ENCODE measurements around the gene CCNYL1. TPM values are rescaled to one million over a fixed set of nuclear protein-coding genes. Genes with fewer than 3 reads are reported as not detected.

Gene CCNYL1
- total RNA-seq, 2 donors from 2014 or later, result 6.2 to 10.2 TPM

- DNase-seq (ENCODE audit: low spot score), result no peak
These were observed 14.6 kb downstream of the CCNYL1 start for GRCh38 chr2:207725873-207726578.

GRCh38 chr2:207727261-207727660, 15.8 kb downstream of the CCNYL1 start:
- Histone ChIP-seq H3K9me3 (no peaks in the 10 kb centered on the region), H3K36me3 (no peaks in the 10 kb centered on the region), H3K4me1 (peaks cover 0 to 5% of the 10 kb centered on the region in 2 donors), H3K27me3 (no peaks in the 10 kb centered on the region), H3K27ac (no peak overlapping the region), H3K4me3 (no peak overlapping the region)
- TF ChIP-seq CTCF (IDR thresholded peaks at IDR 0.05), result no peak
- no peak for DNase-seq (ENCODE audit: low spot score)

More at GRCh38 chr2:207725873-207726578, 14.6 kb downstream of the CCNYL1 start:
- H3K36me3 ChIP-seq, result no peaks in the 10 kb centered on the region
- H3K4me1 ChIP-seq, result peaks cover 0 to 5% of the 10 kb centered on the region in 2 donors
- no peak for TF ChIP-seq CTCF (IDR thresholded peaks at IDR 0.05)
- no peaks in the 10 kb centered on the region for H3K9me3 ChIP-seq
- H3K27ac ChIP-seq, result no peak overlapping the region
- no peaks in the 10 kb centered on the region for H3K27me3 ChIP-seq
- no peak overlapping the region for H3K4me3 ChIP-seq

- Histone ChIP-seq H3K9me3 (no peaks in the 10 kb centered on the region), H3K4me3 (no peak overlapping the region), H3K27ac (no peak overlapping the region), H3K27me3 (no peaks in the 10 kb centered on the region), H3K36me3 (no peaks in the 10 kb centered on the region), H3K4me1 (peaks cover 0 to 5% of the 10 kb centered on the region in 2 donors)
- no peak for TF ChIP-seq CTCF (IDR thresholded peaks at IDR 0.05)
- DNase-seq (ENCODE audit: low spot score), result no peak
These were observed 18.1 kb downstream of the CCNYL1 start for GRCh38 chr2:207729465-207729998.

GRCh38 chr2:207731138-207731537, 19.7 kb downstream of the CCNYL1 start:
- H3K27ac ChIP-seq, result no peak overlapping the region
- no peak for TF ChIP-seq CTCF (IDR thresholded peaks at IDR 0.05)
- no peaks in the 10 kb centered on the region for H3K9me3 ChIP-seq

GRCh38 chr2:207733597-207734240, 22.3 kb downstream of the CCNYL1 start:
- Histone ChIP-seq H3K9me3 (no peaks in the 10 kb centered on the region), H3K27me3 (no peaks in the 10 kb centered on the region), H3K27ac (no peak overlapping the region), H3K4me1 (no peaks in the 10 kb centered on the region), H3K4me3 (no peak overlapping the region), H3K36me3 (no peaks in the 10 kb centered on the region)
- DNase-seq (ENCODE audit: low spot score), result no peak
- no peak for TF ChIP-seq CTCF (IDR thresholded peaks at IDR 0.05)

More at GRCh38 chr2:207731138-207731537, 19.7 kb downstream of the CCNYL1 start:
- no peaks in the 10 kb centered on the region for H3K27me3 ChIP-seq
- H3K36me3 ChIP-seq, result no peaks in the 10 kb centered on the region
- H3K4me1 ChIP-seq, result no peaks in the 10 kb centered on the region
- H3K4me3 ChIP-seq, result no peak overlapping the region
- no peak for DNase-seq (ENCODE audit: low spot score)

Measured in right atrium auricular region (tissue), 2 donors.